HG03066 (cell line): ENCODE measurements around the gene PGM2.
"Not testable (repeated sequence)": the region's sequence is repeated elsewhere in the genome, so short reads cannot be mapped to it uniquely, and the experiment has no call there.

Source experiments
- ATAC-seq: cut with Tn5 transposase; IDR thresholded peaks from one replicate; pipeline ENCODE4 v1.9.1; 2021; ENCODE audit warnings: low read depth; ENCODE audit not compliant: unreplicated experiment

Gene PGM2

GRCh38 chr4:37826295-37827029 lies at the start of gene PGM2:
PGM2 (plus strand) TSS chr4:37826686; CDS start chr4:37826733, 47 bp downstream.
- ATAC-seq: peak; percentile 97

- no peak for ATAC-seq
Measured at GRCh38 chr4:37779896-37780295, 46.6 kb upstream of the PGM2 start.

DNA sequence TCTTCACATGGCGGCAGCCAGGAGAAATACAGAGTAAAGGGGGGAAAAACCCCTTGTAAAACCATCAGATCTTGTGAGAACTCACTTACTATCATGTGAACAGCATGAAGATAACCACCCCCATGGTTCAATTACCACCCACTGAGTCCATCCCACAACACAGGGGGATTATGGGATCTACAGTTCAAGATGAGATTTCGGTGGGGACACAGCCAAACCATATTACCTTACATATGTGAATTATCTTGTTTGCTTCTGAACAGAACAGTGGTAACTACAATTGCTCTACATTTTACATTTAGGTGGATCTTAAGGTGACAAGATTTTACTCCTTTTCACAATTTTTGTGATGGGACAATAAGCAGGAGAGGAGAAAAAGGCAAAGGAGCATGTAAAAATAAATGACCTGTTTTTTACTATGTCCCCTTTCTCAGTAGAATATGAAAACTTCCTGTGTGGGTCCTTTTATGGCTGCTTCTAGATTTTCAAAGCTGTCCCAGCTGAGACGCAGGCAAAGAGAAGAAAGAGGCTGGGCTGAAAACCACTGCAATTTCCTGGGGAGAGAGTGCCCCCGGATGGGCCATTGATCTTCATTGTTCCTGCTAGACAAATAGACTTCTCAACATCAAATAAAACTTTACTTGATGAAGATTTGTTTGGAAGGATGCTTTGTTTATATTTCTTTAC lies 45.9 kb upstream of the PGM2 start:
- no peak for ATAC-seq

GRCh38 chr4:37781131-37781455 lies 45.4 kb upstream of the PGM2 start:
- no peak for ATAC-seq

- ATAC-seq: not testable (repeated sequence)
Measured at GRCh38 chr4:37786267-37786666, 40.2 kb upstream of the PGM2 start.

GRCh38 chr4:37787883-37788460 lies 38.5 kb upstream of the PGM2 start:
- not testable (repeated sequence) for ATAC-seq

DNA sequence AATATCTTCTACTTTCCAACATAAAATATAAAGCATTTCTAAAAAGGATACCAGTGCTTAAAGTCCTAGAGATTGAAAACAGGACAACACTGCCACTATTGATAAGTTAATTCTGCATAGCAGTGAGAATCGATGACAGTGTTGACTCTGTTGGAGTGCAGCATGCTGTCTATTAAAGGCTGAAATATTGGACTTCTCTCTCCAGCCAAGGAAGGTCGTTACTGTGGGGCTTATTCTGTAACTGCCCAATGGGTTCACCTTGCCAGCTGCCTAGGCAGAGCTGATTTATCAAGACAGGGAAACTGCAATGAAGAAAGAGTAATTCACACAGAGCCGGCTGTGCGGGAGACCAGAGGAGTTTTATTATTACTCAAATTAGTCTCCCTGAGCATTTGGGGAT lies 37.7 kb upstream of the PGM2 start:
- no peak for ATAC-seq

DNA sequence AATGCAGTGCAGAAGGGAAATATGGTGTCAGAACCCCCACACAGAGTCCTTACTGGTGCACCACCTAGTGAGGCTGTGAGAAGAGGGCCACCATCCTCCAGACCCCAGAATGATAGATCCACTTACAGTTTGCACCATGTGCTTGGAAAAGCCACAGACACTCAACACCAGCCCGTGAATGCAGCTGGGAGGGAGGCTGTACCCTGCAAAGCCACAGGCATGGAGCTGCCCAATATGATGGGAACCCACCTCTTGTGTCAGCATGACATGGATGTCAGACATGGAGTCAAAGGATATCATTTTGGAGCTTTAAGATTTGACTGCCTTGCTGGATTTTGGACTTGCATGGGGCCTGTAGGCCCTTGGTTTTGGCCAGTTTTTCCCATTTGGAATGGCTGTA lies 34.2 kb upstream of the PGM2 start:
- ATAC-seq: no peak

DNA sequence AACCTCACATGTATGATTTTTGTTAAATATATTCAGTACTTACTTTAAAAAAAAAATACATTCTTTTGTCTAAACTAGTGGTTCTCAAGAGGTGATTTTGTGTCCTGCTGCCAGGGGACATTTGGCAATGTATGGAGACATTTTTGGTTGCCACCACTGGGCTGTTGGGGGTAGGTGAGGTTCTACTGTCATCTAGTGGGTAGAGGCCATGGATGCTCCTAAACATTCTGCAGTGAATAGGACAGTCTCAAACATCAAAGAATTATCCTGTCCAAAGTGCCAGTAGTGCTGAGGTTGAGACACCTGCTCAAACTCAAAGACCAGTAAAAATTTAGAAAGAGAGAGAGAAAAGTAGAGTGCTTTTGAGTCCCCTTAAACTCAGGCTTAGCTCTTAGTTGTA lies 32.9 kb upstream of the PGM2 start:
- ATAC-seq: no peak

- no peak for ATAC-seq
Measured at GRCh38 chr4:37794056-37794455, 32.4 kb upstream of the PGM2 start.

GRCh38 chr4:37795581-37796195 lies 30.8 kb upstream of the PGM2 start:
- ATAC-seq: no peak

DNA sequence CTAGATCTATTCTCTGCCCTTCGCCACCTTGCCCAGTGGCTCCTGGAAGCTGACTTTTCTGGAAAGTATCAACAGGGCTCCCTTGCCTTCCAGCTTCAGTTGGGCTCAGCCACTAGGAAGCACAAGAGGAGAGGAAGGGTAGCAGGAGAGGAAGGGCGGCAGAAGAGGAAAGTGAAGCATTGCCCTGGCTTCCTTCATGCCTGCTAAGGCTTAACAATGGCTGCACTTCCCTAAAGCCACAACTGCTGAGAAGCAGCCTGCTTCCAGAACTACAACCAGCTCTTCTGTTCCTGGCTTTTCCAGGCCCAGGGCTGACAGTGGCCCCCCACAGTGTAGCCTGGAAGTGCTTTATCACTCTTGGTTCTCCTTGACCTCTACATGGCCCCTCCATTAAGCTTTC lies 29.1 kb upstream of the PGM2 start:
- ATAC-seq: no peak

- no peak for ATAC-seq
Measured at GRCh38 chr4:37797923-37798322, 28.6 kb upstream of the PGM2 start.

DNA sequence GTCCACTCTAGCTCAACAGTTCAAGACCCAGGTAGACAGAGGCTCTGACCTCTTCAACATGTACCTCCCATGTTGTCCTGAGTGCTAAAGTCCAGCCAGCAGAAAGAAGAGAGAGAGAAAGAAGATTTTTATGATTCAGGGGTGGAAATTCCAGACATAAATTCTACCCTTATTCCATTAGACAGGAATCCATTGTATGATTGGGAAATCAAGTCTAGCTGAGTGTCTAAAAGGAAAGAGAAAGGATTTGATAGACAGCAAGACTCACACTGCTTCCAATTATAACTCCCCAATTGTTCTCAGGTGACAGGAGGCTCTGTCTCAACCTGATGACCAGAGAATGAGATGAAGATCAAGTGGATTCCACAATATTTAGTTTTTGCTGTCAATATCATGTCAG lies 27.9 kb upstream of the PGM2 start:
- ATAC-seq: no peak

- ATAC-seq: no peak
Measured at GRCh38 chr4:37799941-37800554, 26.4 kb upstream of the PGM2 start.

- peak; percentile 63 for ATAC-seq
Measured at GRCh38 chr4:37802068-37802666, 24.3 kb upstream of the PGM2 start.

DNA sequence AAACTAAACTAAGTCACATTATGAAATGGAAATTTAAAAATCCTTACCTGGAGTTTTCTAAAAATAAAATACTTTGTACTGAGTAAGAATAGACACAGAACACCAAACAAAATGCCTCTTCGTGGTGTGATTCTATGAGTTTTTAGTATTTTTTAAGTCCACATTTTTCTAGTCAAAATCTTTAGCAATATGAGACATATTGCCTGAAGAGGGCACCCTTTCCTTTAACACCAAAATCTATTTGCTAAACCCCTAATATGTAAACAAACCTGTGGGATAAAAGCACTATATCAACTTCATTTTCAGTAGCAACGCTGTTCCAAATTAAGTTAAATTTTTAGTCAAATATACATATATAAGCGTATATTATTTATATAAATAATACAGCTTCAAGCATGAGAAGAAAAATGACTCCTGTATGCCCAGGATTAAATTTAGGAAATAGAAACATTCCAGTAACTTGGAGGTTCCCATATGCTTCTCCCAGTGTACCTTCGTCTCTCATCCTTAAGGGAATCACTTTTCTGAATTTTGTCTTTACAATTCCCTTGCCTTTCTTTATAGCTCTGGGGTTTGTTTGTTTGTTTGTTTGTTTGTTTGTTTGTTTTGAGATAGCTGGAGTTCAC lies 23.0 kb upstream of the PGM2 start:
- no peak for ATAC-seq

DNA sequence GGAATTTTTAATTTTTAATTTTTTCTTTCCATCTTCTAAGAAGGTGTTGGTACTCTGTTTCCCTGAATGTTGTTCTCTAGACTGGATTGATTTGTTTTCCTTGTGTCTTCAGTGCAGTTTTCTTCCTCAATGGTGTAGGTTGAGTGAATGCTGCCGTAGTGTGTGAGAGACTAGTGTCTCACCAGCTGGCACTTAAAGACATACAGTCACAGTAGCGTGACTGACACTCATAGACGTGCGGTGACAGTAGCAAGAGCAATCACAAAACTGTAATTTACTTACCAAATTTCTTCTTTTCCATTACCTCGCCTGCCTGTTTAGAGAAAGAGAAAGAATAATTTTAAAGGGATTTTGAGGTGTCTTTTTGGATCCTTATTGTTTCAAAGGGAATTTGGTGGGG lies 21.4 kb upstream of the PGM2 start:
- ATAC-seq: no peak

DNA sequence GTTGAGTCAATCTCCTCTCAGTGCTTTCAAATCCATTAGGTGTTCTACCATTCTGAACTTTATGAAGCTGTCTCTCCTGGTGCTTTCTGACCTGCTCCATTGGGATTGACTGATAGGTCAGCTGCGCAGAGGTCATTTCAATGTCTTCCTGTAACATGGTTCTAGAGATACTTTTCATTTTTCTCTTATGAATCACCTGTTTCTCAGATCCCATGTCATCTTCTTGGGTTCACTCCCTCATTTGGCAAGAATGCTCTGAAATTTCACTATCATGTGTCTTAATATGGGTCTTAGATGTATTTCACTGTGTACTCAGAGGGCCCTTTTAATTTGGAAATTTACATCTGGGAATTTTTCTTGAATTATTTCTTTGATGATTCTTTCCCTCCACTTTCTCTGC lies 13.8 kb upstream of the PGM2 start:
- ATAC-seq: no peak

- no peak for ATAC-seq
Measured at GRCh38 chr4:37815591-37815990, 10.9 kb upstream of the PGM2 start.
